ENCODE results near the gene NBAS.

NBAS gene

DNA sequence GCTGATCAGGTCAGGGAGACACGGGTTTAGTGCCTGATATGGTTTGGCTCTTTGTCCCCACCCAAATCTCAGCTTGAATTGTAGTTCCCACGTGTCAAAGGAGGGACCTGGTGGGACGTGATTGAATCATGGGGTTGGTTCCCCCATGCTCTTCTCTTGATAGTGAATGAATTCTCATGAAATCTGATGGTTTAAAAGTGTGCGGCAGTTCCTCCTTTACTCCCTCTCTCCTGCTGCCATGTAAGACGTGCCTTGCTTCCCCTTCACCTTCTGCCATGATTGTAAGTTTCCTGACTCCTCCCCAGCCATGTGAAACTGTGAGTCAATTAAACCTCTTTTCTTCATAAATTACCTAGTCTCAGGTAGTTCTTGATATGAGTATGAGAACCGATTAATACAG is 424.5 kb downstream of the NBAS start:
- Histone ChIP-seq H2AFZ (ENCODE audit: low read depth, low read length, severe bottlenecking) (no peak overlapping the region), H3K4me3 (ENCODE audit: insufficient read depth, low read length, poor library complexity, severe bottlenecking) (no peak overlapping the region), H3K9me2 (replicated peaks; ENCODE audit: insufficient read depth, low read length) (no peaks in the 10 kb centered on the region), H3K27me3 (ENCODE audit: low read length) (no peaks in the 10 kb centered on the region), H3K27ac (ENCODE audit: low read depth, low read length) (no peak overlapping the region), H3F3A (ENCODE audit: insufficient read depth) (no peaks in the 10 kb centered on the region), H4K20me1 (ENCODE audit: low read depth, low read length) (no peaks in the 10 kb centered on the region), H3K79me2 (ENCODE audit: insufficient read depth, low read length) (no peaks in the 10 kb centered on the region), H3K9ac (ENCODE audit: low read length) (no peak overlapping the region), H3K36me3 (ENCODE audit: low read length) (no peaks in the 10 kb centered on the region), H3K4me2 (ENCODE audit: low read depth, low read length, poor library complexity, severe bottlenecking) (no peak overlapping the region), H3K9me3 (ENCODE audit: insufficient read depth, low read length) (no peaks in the 10 kb centered on the region)
- TF ChIP-seq, protein P1, sequence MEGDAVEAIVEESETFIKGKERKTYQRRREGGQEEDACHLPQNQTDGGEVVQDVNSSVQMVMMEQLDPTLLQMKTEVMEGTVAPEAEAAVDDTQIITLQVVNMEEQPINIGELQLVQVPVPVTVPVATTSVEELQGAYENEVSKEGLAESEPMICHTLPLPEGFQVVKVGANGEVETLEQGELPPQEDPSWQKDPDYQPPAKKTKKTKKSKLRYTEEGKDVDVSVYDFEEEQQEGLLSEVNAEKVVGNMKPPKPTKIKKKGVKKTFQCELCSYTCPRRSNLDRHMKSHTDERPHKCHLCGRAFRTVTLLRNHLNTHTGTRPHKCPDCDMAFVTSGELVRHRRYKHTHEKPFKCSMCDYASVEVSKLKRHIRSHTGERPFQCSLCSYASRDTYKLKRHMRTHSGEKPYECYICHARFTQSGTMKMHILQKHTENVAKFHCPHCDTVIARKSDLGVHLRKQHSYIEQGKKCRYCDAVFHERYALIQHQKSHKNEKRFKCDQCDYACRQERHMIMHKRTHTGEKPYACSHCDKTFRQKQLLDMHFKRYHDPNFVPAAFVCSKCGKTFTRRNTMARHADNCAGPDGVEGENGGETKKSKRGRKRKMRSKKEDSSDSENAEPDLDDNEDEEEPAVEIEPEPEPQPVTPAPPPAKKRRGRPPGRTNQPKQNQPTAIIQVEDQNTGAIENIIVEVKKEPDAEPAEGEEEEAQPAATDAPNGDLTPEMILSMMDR (IDR thresholded peaks at IDR 0.05; ENCODE audit: insufficient read depth, low read length, poor library complexity, severe bottlenecking), result no peak
- TF ChIP-seq EZH2phosphoT487 (conservative IDR thresholded peaks at IDR 0.05; ENCODE audit: low read length), result no peak

DNA sequence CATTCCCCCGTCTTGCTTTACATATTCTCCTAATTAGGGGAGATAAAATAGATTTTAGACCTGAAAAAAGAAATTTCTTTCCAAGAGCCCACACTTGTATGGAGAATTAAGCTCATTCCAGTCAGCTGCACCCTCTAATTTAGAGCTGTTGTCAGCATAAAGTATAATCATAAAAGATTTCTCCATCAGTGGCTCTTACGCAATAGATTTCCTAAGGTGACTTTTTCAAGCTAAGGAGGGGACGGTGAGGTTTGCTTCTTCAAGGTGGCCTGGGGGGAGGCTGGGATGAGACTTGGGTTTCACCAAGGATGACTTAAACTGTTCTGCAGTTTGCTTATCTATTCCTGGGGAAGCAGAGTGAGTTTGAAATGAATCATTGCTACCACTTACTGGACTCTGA is 426.2 kb downstream of the NBAS start:
- no peaks in the 10 kb centered on the region for H3K36me3 ChIP-seq (ENCODE audit: low read length)
- no peaks in the 10 kb centered on the region for H3K9me2 ChIP-seq (replicated peaks; ENCODE audit: insufficient read depth, low read length)
- no peak overlapping the region for H3K4me2 ChIP-seq (ENCODE audit: low read depth, low read length, poor library complexity, severe bottlenecking)
- H2AFZ ChIP-seq (ENCODE audit: low read depth, low read length, severe bottlenecking), result no peak overlapping the region
- no peaks in the 10 kb centered on the region for H3K79me2 ChIP-seq (ENCODE audit: insufficient read depth, low read length)
- no peaks in the 10 kb centered on the region for H3K9me3 ChIP-seq (ENCODE audit: insufficient read depth, low read length)
- H3K27ac ChIP-seq (ENCODE audit: low read depth, low read length), result no peak overlapping the region
- H4K20me1 ChIP-seq (ENCODE audit: low read depth, low read length), result no peaks in the 10 kb centered on the region
- no peak overlapping the region for H3K9ac ChIP-seq (ENCODE audit: low read length)
- TF ChIP-seq EZH2phosphoT487 (conservative IDR thresholded peaks at IDR 0.05; ENCODE audit: low read length), result no peak
- TF ChIP-seq, protein P1 (IDR thresholded peaks at IDR 0.05; ENCODE audit: insufficient read depth, low read length, poor library complexity, severe bottlenecking), result no peak
- H3K4me3 ChIP-seq (ENCODE audit: insufficient read depth, low read length, poor library complexity, severe bottlenecking), result no peak overlapping the region
- H3K27me3 ChIP-seq (ENCODE audit: low read length), result no peaks in the 10 kb centered on the region
- H3F3A ChIP-seq (ENCODE audit: insufficient read depth), result no peaks in the 10 kb centered on the region

DNA sequence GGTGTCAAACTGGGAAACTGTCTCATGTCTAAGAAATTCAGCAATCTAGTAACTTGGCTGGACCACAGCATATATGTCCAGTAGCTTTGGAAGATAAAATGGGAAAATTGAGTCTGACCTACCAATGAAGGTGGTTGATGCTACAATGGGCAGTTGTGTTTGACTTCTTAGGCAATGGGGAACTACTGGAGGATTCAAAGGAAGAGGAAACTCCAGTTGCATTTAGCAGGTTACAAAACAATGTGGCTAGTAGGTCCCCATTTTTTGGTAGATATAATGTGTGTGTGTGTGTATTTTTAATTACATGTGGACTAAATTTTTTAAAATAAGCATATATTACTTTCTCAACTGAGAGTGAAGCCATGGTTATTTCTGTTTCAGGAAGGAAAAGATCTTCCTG is 427.7 kb downstream of the NBAS start:
- Histone ChIP-seq H3K27ac (ENCODE audit: low read depth, low read length) (no peak overlapping the region), H3K36me3 (ENCODE audit: low read length) (no peaks in the 10 kb centered on the region), H3K9ac (ENCODE audit: low read length) (no peak overlapping the region), H3K4me2 (ENCODE audit: low read depth, low read length, poor library complexity, severe bottlenecking) (no peak overlapping the region), H3F3A (ENCODE audit: insufficient read depth) (no peaks in the 10 kb centered on the region), H3K9me3 (ENCODE audit: insufficient read depth, low read length) (no peaks in the 10 kb centered on the region), H3K79me2 (ENCODE audit: insufficient read depth, low read length) (no peaks in the 10 kb centered on the region), H2AFZ (ENCODE audit: low read depth, low read length, severe bottlenecking) (no peak overlapping the region), H3K4me3 (ENCODE audit: insufficient read depth, low read length, poor library complexity, severe bottlenecking) (no peak overlapping the region), H3K9me2 (replicated peaks; ENCODE audit: insufficient read depth, low read length) (no peaks in the 10 kb centered on the region), H3K27me3 (ENCODE audit: low read length) (no peaks in the 10 kb centered on the region), H4K20me1 (ENCODE audit: low read depth, low read length) (no peaks in the 10 kb centered on the region)
- no peak for TF ChIP-seq EZH2phosphoT487 (conservative IDR thresholded peaks at IDR 0.05; ENCODE audit: low read length)

DNA sequence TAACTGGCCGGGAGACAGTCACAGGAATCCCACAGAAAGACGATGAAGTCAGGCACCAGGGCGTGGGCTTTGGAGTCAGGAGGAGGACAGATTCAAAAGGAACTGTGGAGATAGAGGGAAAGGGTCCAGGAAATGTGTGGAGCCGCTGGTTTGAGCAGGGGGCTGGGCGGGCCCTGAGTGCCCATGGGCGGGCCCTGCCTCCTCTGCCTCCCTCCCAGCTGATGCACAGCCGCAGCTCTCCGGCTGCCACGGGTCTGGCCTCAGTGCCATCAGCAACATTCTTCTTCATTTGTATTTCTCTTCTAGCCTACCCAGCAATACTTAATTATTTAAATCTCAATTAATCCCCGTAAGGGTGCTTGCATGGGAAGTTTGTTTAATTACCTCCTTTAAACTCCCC is 432.3 kb downstream of the NBAS start:
- Histone ChIP-seq H2AFZ (ENCODE audit: low read depth, low read length, severe bottlenecking) (no peak overlapping the region), H4K20me1 (ENCODE audit: low read depth, low read length) (no peaks in the 10 kb centered on the region)
- no peak for TF ChIP-seq EZH2phosphoT487 (conservative IDR thresholded peaks at IDR 0.05; ENCODE audit: low read length)
- TF ChIP-seq, protein P1 (IDR thresholded peaks at IDR 0.05; ENCODE audit: insufficient read depth, low read length, poor library complexity, severe bottlenecking), result no peak

More for the DNA sequence above, 432.3 kb downstream of the NBAS start:
- Histone ChIP-seq H3K27ac (ENCODE audit: low read depth, low read length) (no peak overlapping the region), H3K36me3 (ENCODE audit: low read length) (no peaks in the 10 kb centered on the region), H3K9ac (ENCODE audit: low read length) (no peak overlapping the region), H3K4me3 (ENCODE audit: insufficient read depth, low read length, poor library complexity, severe bottlenecking) (no peak overlapping the region), H3K27me3 (ENCODE audit: low read length) (no peaks in the 10 kb centered on the region), H3F3A (ENCODE audit: insufficient read depth) (no peaks in the 10 kb centered on the region), H3K9me3 (ENCODE audit: insufficient read depth, low read length) (no peaks in the 10 kb centered on the region), H3K79me2 (ENCODE audit: insufficient read depth, low read length) (no peaks in the 10 kb centered on the region), H3K4me2 (ENCODE audit: low read depth, low read length, poor library complexity, severe bottlenecking) (no peak overlapping the region), H3K9me2 (replicated peaks; ENCODE audit: insufficient read depth, low read length) (no peaks in the 10 kb centered on the region)

Measured in SU-DHL-6 (cell line).